Activated T-cell treated with anti-CD3 and anti-CD28 coated beads for 48 hours (primary cell): ENCODE measurements around the gene VPS54.
"Not testable (repeated sequence)": the region's sequence is repeated elsewhere in the genome, so short reads cannot be mapped to it uniquely, and the experiment has no call there.

Source experiments
- DNase-seq: peaks from one replicate; pipeline ENCODE4 v3.0.0-alpha.2; 2020; ENCODE audit warnings: low read depth

Gene VPS54

DNA sequence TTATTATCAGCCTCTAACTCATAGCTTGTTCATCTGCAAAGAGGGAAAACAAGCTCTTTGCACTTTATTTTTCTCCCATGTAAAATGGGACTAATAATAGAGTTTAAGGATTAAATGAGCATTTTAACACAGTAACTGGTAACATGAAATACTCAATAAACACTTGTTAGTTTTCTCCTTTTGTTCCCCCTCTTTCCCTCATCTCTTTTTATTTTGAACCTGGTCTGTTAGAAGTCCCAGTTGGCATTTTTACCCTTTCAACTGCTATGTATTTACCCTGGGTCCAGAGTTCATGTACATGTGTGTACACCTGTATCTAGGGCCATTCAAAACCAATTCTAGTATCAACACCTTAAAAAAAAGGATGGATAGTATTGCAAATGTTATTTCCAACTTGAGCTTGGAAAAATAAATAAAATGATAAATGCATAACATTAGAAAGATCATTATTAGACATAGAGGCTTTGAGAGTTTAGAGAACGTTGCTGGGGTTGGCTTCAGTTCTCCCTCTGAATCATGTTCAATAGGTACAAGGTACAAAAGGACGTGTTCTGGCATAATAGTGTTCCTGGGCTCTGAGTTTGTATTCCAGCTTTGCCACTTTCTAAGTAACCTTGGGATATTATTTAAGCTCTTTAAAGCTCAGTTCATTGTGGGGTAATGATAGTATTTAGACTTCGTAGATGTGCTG, 5.2 kb upstream of the VPS54 start:
- no peak for DNase-seq

DNA sequence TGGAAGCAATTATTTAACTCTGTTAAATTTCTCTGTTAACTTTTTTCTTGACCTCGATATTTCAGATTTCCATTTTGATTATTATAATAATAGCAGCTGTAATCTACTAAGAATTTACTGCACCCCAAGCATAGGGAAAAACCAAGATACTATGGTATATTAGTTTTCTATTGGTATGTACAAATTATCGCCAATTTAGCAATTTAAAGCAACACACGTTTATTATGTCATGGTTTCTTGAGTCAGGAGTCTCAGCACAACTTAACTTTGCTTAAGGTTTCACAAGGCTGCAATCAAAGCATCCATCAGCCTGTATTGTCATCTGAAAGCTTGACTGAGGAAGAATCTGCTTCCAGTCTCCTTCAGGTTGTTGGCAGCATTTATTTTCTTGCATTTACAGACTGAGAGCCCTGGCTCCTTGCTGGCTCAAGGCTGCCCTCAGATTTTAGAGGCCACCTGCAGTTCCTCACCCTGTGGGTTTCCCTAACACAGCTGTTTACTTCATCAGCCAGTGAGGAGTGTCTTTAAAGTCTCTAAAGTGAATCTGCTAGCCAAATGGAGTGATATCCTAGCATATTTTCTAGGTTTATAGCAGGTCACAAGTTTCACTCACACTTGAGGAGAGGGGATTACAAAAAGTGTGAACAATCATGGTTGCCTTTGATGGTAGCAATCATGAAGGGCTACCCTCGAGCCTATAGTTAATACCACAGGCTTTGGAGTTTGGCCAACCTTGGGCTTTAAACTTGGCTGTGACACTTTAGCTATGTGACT, 4.4 kb upstream of the VPS54 start:
- DNase-seq: no peak

DNA sequence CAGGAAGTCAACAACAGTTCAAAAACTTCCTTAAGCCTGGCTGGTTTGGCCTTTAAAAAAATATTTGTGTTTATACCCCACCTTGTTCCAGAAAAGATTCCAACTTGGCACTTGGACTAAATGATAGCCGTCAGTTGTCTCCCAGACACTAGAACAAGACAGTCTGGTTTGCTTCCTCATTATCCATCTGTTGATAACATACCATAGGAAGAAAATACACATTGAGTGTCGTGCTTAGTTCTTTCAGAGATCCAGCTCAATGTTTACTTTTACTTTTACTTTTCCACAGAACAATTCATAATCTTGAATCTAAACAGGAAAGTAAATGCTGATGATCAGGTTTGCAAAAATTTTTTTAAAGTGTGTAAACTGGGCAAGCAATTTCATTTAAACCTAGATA, 2.4 kb upstream of the VPS54 start:
- no peak for DNase-seq

DNA sequence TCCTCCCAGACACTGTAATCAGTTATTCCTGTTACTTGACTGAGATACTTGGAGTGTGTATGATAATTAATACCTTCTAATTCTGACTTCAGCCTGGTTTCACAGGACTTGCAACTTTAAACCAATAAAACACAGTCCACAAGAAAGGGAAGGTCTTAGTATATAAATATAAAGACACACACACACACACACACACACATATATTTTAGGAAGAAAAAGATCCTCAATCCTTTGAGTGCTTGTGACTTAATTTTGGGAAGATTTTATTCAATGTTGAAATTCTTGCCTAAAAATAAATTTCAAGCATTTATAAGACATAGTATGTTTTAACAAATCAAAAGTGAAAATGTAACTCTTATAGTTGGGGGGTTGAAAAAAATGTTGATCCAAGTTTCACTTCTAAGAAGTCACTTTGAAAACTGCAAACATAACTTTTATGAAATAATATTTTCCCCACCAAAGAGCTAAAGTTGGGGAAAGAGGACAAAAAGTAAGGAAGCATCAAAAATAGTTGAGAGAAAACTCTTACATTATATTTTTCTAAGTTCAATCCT, 824 bp upstream of the VPS54 start:
- no peak for DNase-seq

DNA sequence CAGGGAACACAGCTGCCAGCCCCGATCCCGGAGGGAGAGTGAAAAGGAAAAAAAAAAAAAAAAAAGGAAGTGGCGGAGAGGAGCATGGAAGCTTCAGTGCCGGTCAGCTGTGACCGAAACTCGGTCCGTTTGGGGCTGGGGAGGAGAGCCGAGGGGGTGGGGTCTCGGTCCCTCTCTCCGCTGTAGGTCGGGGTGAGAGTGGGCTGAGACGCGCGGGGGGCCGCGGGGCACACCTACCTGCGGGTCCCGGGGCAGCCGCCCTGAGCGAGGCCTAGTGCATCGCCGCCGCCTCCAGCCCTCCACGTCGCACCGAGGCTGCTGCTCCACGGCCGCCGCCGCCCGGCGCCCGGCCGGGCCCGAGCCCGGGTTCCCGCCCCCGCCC, 536 bp downstream of the VPS54 start:
- no peak for DNase-seq

DNA sequence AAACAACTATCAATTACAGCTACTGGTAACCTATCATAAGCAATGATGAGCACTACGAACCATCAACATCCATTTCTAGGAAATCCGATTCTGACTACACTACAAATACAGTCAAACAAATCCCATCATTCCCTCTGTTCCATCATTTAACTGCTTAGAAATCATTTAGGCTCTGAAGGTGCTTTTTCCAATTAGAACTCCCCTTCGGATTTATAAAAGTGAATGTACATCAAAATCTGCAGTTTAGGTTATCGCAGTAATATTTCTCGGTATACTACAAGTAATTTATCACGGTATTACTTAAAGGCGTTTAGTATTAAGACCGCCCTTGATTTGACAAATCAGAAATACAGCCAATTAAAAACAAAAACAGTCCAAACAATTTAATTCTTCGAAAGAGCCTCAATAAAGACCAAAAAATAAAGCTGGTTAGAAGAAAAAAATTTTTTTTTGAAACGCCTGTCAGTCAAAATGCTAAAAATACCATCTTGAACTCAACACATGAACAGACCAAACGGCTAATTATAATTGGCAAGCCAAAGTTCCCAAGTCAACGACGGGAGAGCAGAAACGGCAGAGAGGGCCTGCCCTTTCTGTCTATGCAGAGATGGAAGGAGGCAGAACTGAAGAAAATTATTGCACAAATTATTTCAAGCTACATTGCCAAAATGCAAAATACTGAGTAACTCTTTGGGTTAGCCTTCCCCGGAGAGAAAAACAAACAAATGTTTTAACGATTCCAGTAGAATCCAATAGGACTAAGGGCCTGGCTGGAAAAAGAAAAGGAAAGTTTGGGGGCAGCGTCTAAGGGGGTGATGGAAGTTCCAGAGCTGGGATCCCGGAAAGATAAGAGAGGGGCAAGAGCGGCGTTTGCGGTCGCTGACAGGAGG, 1.2 kb downstream of the VPS54 start:
- no peak for DNase-seq

DNA sequence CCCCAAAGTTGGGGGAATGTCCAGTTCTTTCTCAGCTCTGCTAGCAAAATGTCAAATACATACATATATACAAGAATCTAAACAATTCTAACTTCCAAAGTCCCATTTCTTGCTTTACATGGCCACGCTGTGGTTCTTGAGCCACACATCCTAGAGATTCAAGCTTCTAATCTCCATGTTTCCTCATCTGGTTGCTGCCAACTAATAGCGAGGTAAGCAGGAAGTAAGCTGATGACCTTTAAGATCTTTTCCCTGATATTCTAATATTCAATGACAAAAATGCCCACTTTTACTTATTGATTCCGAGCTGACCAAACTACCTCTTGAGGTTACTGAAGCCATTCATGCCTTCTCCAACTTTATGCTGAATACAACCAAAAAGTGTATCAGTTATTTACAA, 3.3 kb downstream of the VPS54 start:
- DNase-seq: no peak

DNA sequence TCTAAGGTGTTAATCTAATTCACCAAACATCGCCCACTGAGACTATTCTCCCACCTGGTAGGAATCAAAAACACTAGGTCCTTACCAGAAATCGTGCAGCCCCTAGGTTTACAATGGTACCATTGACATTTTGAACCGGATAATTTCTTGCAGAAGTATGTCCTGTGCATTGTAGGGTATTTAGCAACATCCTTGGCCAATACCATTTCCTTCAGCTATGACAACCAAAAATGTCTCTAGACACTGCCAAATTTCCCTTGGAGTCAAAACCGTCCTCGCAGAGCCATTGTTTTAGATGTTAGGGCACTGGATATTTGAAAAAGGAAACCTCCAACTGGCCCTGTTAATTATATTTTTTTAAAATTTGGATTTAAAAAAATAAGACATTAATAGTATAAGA, 3.8 kb downstream of the VPS54 start:
- DNase-seq: no peak

DNA sequence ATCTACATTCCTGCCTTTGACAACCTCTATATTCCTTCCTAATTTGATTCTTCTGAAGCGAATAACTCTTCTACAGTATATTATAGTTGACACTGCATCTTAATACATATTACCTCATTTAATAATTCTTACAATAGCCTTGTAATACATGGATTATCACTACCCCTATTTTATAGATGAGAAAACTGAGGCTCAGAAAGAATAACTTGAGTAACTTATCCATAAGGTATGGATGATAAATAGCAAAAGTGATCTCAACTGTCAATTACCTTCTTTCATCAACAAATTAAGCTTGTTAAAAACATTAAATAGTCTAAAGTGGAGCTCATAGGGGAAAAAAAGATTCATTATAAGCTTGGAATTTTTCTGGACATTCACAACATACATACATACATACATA, 4.6 kb downstream of the VPS54 start:
- no peak for DNase-seq

DNA sequence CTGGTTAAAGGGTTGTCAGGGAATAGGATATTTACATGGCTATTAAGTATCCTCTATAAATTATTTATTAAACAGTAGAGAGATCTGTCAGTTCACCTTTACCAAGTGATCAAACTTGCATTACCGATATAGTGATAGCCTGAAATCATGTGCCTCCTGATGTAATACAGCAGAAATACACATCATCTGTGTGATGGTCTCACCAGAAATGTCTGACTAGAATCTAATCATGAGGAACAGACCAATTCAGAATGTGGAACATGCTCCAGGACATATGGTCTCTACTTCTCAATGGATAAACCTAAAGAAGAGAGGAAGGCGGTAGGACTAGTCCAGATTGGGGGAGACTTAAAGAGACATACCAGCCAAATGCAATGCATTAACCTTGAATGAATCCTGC, 6.2 kb downstream of the VPS54 start:
- DNase-seq: no peak

DNA sequence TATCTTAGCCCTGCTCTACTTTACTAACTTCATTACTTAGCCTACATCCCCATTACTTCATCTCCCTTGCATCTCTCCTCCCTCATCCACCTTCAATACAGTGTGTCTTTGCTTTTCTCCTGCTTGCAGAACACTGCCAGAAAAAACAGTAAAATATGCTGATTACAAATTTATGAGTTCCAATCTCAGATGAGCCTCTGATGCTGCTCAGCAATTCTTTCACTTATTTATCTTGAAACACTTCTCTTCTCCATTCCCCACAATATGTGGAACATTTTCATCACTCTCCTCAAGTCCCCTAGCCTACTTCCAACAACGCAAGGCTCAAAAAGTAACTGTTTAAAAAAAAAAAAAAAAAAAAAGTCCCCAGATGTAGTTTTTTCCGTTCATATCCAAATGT, 7.1 kb downstream of the VPS54 start:
- no peak for DNase-seq

DNA sequence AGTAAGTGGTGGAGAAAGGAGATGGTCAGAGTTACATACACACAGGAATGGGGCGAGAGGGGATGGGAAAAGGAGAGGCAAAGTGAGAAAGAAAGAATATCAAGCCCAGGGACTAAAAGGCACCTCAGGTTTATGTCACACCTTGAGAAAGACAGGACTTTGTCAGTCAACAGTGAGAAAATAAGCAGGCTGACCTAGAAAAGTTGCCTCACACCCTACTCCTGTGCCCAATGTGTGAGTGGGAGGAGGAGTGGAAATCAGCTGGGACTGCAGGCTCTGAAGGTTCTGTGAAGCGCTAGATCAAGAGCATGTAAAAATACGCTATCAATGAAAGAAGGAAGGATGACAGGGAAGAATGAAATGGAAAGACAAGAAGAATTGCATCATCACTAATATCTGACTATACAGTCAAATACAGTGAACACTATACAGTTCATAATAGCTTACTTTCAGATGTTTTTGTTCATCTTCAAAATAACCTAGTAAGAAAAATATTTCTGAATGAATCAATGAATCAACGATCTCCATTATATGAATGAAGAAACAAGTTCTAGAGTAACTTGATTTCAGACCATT, 10.7 kb downstream of the VPS54 start:
- no peak for DNase-seq

DNA sequence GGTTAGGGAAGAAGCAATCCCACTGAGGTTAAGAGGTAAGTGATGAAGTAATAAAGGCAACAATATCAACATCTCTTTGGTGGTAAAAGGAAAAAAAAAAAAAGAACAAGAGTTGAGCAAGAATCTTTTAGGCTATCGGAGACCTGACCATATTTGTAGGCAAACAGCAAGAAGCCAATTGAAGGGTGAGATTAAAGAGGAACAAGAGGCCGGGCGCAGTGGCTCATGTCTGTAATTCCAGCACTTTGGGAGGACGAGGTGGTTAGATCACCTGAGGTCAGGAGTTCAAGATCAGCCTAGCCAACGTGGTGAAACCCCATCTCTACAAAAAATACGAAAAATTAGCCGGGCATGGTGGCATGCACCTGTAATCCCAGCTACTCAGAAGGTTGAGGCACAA, 11.3 kb downstream of the VPS54 start:
- DNase-seq: no peak

DNA sequence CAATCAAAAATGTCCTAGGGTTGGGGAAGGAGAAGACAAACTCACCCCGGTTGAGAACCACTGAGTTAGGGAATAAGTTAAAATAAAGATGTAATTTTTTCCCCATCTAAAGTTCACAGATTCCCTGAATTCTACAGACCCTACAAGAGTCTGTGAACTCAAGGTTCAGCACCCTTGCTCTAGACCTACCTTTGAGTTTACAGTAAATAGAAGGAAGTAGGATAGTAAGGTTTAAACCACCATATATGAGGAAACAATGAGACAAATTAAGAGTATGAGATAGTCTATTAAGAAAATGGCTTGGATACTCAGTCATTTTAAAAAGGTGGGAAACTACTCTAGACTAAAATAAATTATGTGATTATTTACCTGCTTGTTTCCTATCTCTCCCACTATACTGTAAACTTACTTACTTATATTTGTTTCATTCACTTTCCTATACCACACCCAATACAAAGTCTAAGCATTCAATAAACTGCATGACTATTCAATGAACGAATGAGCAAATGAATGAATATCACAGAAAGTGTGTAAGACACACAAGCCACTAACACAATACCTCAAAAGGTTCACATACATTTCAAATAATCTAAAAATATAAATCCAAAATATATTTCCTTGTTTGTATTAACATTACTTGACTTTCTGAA, 13.4 kb downstream of the VPS54 start:
- DNase-seq: no peak

DNA sequence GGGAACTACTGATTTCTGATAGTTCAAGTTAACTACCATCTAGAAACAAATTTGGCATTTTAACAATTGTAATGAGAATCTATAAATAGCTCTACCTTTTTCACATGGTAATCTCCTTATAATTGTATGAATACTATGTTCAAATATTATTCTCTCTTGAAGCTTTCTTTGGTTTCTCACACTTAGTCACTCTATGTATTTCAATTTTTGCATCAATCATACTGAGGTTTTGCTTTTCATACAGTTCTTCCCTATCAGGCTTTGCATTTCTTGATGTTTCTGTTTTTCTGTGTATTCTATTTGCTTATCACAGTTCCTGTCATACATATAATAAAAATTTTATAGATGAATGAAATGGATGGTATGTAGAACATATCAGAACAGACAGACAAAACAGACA, 16.0 kb downstream of the VPS54 start:
- DNase-seq: no peak

DNA sequence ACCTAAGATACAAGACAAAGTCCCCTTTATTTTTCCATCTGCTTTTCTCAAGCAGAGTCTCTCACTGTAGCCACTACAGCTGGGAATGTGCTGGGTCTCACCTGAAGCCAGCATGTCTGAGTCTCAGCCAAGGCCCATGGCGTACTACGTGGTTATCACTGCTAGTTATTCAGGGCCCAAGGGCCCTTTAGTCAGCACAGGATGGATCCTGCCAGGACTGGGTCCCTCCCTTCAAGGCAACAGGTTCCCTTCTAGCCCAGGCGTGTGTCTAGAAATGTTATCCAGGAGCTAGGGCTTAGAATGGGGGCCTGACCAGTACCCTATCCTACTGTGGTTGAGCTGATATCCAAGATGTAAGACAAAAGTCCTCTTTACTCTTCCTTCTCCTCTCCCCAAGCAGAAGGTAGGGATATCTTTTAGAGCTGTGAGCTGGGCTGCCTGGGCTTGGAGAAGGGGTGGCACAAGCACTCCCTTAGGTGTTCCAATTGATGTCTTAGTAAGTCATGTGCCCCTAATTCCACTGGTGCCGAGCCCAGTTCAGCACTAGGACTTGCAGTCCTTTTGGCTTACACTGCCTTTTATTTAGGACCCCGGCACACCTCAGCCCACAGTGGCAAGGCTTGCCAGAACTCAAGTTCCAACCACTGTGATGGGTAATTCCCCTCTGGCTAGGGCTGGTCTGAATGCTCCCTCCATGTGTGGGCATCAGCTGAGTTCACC, 17.7 kb downstream of the VPS54 start:
- no peak for DNase-seq

DNA sequence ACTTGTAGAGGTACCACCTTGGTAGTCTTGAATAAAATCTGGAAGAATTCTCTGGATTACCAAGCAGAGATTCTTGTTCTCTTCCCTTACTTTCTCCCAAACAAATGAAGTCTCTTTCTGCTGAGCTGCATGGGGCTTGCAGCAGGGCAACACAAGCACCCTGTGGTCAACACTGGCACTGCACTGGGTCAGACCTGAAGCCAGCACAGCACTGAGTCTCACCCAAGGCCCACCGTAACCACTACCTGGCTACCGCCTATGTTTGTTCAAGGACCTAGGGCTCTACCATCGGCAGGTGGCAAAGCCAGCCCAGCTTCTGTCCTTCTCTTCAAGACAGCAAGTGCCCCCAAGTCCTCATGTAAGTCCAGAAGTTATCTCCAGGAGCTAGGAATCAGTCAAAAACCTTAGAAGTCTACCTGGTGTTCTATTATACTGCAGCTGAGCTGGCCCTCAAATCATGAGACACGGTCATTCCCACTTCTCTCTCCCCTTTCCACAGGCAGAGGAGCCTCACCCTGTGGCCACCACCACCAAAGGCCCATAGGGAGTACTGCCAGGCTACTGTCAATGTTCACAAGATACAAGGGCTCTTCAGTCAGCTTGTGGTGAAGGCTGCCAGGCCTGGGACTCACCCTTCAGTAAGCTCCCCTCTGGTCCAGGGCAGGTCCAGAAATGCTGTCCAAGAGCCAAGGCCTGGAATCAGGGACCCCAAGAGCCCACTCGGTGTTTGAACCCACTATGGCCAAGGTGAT, 18.4 kb downstream of the VPS54 start:
- no peak for DNase-seq

DNA sequence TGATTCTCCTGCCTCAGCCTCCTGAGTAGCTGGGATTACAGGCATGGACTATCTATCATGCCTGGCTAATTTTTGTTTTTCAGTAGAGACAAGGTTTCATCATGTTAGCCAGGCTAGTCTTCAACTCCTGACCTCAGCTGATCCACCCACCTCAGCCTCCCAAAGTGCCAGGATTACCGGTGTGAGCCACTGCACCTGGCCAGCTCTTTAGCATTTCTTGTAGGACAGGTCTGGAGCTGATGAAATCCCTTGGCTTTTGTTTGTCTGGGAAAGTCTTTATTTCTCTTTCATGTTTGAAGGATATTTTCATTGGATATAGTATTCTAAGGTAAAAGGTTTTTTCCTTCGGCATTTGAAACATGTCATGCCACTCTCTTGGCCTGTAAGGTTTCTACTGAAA, 20.2 kb downstream of the VPS54 start:
- DNase-seq: no peak

DNA sequence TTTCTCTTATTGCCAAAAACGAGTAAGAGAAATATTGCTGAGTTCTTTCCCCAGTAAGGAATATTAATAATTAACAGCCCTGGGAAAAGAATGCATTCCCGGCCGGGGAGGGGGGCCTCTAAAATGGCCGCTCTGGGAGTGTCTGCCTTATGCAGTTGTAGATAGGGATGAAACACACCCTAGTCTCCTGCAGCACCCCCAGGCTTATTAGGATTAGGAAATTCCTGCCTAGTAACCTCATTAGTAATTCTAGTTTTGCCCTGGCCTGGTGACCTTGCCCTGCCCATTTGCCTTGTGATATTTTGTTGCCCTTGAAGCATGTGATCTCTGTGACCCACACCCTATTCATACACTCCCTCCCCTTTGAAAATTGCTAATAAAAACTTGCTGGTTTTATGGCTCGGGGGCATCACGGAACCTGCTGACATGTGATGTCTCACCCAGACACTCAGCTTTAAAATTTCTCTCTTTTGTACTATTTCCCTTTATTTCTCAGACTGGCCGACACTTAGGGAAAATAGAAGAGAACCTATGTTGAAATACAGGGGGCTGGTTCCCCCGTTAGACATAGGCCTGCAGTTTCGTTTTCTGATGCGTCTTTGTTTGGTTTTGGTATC, 22.5 kb downstream of the VPS54 start:
- not testable (repeated sequence) for DNase-seq
